Measurements from ENCODE around the gene OR13J1. TPM values are rescaled to one million over a fixed set of nuclear protein-coding genes. Genes with fewer than 3 reads are reported as not detected.
A peak's percentile ranks its signal among the peaks of the same experiment; 100 is the strongest.

OR13J1 gene
- total RNA-seq, 1 donor from 2014 or later, result not detected

DNA sequence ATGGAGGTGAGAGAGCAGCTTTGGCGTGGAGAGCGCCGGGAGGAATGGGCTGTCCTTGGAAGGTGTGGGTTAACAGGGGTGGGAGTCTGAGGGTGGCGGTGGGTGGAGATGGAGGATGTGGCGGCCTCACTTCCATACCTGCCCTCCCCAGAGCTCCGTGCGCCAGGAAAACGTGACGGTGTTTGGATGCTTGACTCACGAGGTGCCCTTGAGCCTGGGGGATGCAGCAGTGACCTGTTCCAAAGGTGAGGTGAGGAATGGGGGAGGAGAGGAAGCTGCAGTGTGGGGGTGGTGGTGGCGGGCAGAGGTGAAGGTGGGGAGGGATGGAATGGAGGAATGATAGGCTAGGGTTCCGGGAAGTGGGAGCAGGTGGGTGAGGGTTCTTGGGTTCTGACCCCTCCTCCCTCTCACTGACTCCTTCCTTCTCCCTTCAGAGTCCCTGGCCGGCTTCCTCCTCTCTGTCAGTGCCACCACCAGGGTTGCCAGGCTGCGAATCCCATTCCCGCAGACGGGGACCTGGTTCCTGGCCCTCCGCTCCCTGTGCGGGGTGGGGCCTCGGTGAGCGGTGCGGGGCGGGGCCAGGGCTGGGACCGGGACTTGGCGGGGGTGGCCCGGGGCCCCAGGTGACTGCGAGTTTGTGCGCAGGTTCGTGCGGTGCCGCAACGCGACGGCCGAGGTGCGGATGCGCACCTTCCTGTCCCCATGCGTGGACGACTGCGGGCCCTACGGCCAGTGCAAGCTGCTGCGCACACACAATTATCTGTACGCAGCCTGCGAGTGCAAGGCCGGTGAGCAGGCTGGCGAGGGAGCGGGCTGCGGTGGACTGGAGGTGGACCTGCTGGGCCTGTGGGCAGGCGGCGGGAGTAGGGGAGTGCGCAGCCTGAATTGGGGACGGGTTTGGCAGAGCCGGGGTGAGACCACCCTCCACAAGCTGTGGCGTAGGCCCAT lies 24.1 kb downstream of the OR13J1 start:
- Histone ChIP-seq H3K27me3 (ENCODE audit: low read depth) (no peaks in the 10 kb centered on the region), H3K27ac (replicated peaks) (no peak overlapping the region), H3K4me3 (no peak overlapping the region), H3K4me1 (peaks cover 46% of the 10 kb centered on the region), H3K9me3 (replicated peaks) (no peaks in the 10 kb centered on the region), H3K36me3 (peaks cover 6% of the 10 kb centered on the region)
- TF ChIP-seq, protein P1, sequence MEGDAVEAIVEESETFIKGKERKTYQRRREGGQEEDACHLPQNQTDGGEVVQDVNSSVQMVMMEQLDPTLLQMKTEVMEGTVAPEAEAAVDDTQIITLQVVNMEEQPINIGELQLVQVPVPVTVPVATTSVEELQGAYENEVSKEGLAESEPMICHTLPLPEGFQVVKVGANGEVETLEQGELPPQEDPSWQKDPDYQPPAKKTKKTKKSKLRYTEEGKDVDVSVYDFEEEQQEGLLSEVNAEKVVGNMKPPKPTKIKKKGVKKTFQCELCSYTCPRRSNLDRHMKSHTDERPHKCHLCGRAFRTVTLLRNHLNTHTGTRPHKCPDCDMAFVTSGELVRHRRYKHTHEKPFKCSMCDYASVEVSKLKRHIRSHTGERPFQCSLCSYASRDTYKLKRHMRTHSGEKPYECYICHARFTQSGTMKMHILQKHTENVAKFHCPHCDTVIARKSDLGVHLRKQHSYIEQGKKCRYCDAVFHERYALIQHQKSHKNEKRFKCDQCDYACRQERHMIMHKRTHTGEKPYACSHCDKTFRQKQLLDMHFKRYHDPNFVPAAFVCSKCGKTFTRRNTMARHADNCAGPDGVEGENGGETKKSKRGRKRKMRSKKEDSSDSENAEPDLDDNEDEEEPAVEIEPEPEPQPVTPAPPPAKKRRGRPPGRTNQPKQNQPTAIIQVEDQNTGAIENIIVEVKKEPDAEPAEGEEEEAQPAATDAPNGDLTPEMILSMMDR (IDR thresholded peaks at IDR 0.05; ENCODE audit: borderline replicate concordance), result no peak
- DNase-seq, result no peak
- intact Hi-C loops (cut with micrococcal nuclease), result no loop called here

DNA sequence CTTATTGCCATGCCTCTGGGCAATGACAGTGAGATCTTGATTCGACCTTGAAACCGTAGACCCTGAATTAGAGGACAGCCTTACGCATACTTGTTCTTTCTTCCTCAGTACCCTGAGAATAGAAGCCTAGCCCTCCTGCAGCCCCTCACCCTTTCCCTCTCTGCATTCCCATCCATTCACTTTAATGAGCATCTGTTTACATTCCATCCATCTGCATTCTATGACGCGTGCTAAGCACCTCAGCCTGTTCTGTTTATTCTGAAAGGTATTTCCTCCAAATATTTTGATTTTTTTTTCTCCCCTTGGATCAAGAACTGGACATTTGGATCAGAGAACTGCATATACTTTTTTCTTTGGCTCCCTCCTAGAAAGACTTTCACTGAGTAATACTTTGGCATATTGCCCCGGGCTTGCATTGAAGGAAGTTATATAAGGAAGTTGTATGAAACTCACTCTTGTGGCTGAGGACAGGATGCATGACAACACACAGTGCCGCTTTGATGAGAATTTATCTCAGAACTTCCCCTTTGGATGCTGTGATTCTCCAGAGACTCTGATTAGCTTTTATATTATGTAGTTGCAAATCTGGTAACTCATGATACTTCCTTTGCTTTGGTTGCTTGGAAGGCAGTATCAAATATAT lies 25.5 kb downstream of the OR13J1 start:
- Histone ChIP-seq H3K27me3 (ENCODE audit: low read depth) (no peaks in the 10 kb centered on the region), H3K4me1 (peaks cover 46% of the 10 kb centered on the region), H3K27ac (replicated peaks) (peak overlapping the region; percentile 58), H3K9me3 (replicated peaks) (no peaks in the 10 kb centered on the region), H3K4me3 (no peak overlapping the region), H3K36me3 (peaks cover 6% of the 10 kb centered on the region)
- no peak for DNase-seq
- intact Hi-C loops (cut with micrococcal nuclease), result no loop called here
- TF ChIP-seq, protein P1 (IDR thresholded peaks at IDR 0.05; ENCODE audit: borderline replicate concordance), result no peak

DNA sequence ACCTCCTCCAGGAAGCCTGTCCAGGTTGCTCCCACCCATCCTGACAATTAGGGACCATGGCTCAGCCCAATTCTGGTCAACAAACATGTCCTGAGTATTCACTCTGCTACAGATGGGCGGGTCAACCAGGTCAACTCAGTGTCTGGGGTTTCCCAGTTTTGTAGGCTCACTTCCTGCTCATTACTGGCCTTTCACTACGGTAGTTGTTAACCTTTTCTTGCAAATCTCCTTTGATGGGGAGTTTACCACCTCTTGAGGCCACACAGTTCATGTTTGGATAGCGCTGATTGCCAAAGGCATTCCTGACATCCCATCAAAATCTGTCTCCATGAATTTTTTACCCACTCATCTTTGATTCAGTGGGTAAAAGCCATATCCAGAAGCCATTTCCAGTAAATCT lies 27.4 kb downstream of the OR13J1 start:
- H3K4me1 ChIP-seq, result peaks cover 34% of the 10 kb centered on the region
- H3K4me3 ChIP-seq, result no peak overlapping the region
- H3K36me3 ChIP-seq, result peaks cover 6% of the 10 kb centered on the region
- H3K27me3 ChIP-seq (ENCODE audit: low read depth), result no peaks in the 10 kb centered on the region
- no peak for DNase-seq
- no peaks in the 10 kb centered on the region for H3K9me3 ChIP-seq (replicated peaks)
- TF ChIP-seq, protein P1 (IDR thresholded peaks at IDR 0.05; ENCODE audit: borderline replicate concordance), result no peak
- intact Hi-C loops (cut with micrococcal nuclease), result no loop called here
- H3K27ac ChIP-seq (replicated peaks), result no peak overlapping the region

DNA sequence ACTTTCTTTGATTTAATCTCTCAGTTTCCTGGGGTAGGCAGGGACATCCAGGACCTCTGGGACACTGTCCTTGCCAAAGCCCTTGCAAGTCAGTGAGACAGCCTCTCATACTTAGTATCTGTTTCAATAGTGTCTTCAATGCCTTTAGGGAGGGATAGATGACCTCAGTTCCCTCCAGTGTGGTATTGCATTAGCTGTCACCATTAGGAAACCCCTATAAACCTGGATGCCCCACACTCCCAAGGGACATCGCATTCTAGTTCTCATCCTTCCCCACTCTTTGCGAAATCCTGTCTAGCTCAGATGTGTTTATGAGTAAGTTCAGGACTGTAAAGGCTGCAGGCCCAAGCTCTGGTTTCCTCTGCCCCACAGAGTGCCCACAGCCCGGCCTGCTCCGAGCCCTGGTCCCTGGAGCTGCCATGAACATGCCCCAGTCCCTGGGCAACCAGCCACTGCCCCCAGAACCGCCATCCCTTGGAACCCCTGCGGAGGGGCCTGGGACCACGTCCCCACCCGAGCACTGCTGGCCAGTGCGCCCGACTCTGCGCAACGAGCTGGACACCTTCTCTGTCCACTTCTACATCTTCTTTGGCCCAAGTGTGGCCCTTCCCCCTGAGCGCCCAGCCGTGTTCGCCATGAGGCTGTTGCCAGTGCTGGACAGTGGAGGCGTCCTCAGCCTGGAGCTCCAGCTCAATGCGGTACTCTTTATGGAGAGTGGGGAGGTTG lies 28.0 kb downstream of the OR13J1 start:
- Histone ChIP-seq H3K4me1 (peaks cover 30% of the 10 kb centered on the region), H3K27ac (replicated peaks) (no peak overlapping the region), H3K36me3 (peaks cover 3% of the 10 kb centered on the region), H3K4me3 (no peak overlapping the region), H3K9me3 (replicated peaks) (no peaks in the 10 kb centered on the region), H3K27me3 (ENCODE audit: low read depth) (no peaks in the 10 kb centered on the region)
- intact Hi-C loops (cut with micrococcal nuclease), result no loop called here
- DNase-seq, result no peak
- TF ChIP-seq, protein P1 (IDR thresholded peaks at IDR 0.05; ENCODE audit: borderline replicate concordance), result no peak

DNA sequence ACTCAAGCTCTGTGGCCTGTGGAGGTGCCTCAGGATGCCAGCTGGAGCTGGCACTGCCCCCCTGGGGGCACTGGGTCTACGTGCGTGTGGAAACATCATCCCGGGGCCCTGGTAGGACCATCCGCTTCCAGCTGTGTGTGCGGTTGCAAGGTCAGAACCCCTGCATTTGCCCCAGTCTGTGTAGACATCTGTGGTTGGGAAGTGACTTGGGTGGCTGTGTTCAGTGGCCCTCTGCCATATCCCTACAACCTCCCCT lies 28.6 kb downstream of the OR13J1 start:
- peaks cover 27% of the 10 kb centered on the region for H3K4me1 ChIP-seq
- H3K9me3 ChIP-seq (replicated peaks), result no peaks in the 10 kb centered on the region
- no peak for DNase-seq
- TF ChIP-seq, protein P1 (IDR thresholded peaks at IDR 0.05; ENCODE audit: borderline replicate concordance), result no peak
- H3K4me3 ChIP-seq, result no peak overlapping the region
- intact Hi-C loops (cut with micrococcal nuclease), result no loop called here
- H3K36me3 ChIP-seq, result no peaks in the 10 kb centered on the region
- no peaks in the 10 kb centered on the region for H3K27me3 ChIP-seq (ENCODE audit: low read depth)
- H3K27ac ChIP-seq (replicated peaks), result no peak overlapping the region

All from left ventricle myocardium inferior (tissue), 1 donor.